CD14-positive monocyte (primary cell): Measurements from ENCODE around the gene MEP1B. TPM values are rescaled to one million over a fixed set of nuclear protein-coding genes. Genes with fewer than 3 reads are reported as not detected.

Experiments used
- DNase-seq, 3 donors: peaks; one replicate each; pipeline ENCODE4 v3.0.0-alpha.2; 2011 to 2022
- H2AFZ ChIP-seq: 2 replicates; pipeline ENCODE4 v1.6.0; 2012; ENCODE audit warnings: mild to moderate bottlenecking, low read depth, low read length, inconsistent platforms; ENCODE audit not compliant: insufficient read depth, poor library complexity, severe bottlenecking
- H3K27ac ChIP-seq, 2 donors: 1 replicate in 1 of 2; 2 replicates in 1 of 2; pipeline ENCODE4 v1.5.1; 2012 to 2013; ENCODE audit warnings: low read length in 2 of 2, control low read depth in 1 of 2, inconsistent platforms in 1 of 2, low read depth in 1 of 2, mild to moderate bottlenecking in 1 of 2
- H3K27me3 ChIP-seq, 2 donors: one replicate each; pipeline versions ENCODE4 v1.6.0 to v1.6.1; 2011 to 2013; ENCODE audit warnings: low read length in 2 of 2; ENCODE audit not compliant: control insufficient read depth in 2 of 2, insufficient read depth in 2 of 2
- H3K36me3 ChIP-seq, 2 donors: replicated peaks in 1 of 2; 1 replicate in 1 of 2; 2 replicates in 1 of 2; pipeline versions ENCODE4 v1.5.1 to v1.6.1; 2012 to 2013; ENCODE audit warnings: low read length in 2 of 2, control low read depth in 1 of 2, inconsistent platforms in 1 of 2, mild to moderate bottlenecking in 1 of 2; ENCODE audit not compliant: insufficient read depth in 2 of 2, control insufficient read depth in 1 of 2
- H3K4me1 ChIP-seq, 2 donors: 1 replicate in 1 of 2; 2 replicates in 1 of 2; pipeline versions ENCODE4 v1.5.1 to v1.6.1; 2012 to 2013; ENCODE audit warnings: low read length in 2 of 2, control low read depth in 1 of 2, inconsistent platforms in 1 of 2, mild to moderate bottlenecking in 1 of 2, moderate library complexity in 1 of 2; ENCODE audit not compliant: insufficient read depth in 2 of 2, control insufficient read depth in 1 of 2
- H3K4me2 ChIP-seq: replicated peaks from 2 replicates; pipeline ENCODE3; 2012; ENCODE audit warnings: low read length, moderate library complexity, mild to moderate bottlenecking; ENCODE audit not compliant: poor library complexity, severe bottlenecking; ENCODE audit errors: extremely low read depth
- H3K4me3 ChIP-seq, 3 experiments: fragments of 200-600 bp in 1 of 3; sonication (generic) in 1 of 3; replicated peaks in 1 of 3; 1 replicate in 2 of 3; 2 replicates in 1 of 3; pipeline ENCODE4 v1.5.1; 2011 to 2013; ENCODE audit warnings: low read length in 3 of 3, mild to moderate bottlenecking in 3 of 3, control low read depth in 2 of 3, low read depth in 2 of 3, inconsistent platforms in 1 of 3, moderate library complexity in 1 of 3
- H3K79me2 ChIP-seq: 2 replicates; pipeline ENCODE4 v1.6.0; 2012; ENCODE audit warnings: mild to moderate bottlenecking, control low read depth, inconsistent platforms, low read length, moderate library complexity; ENCODE audit not compliant: insufficient read depth
- H3K9ac ChIP-seq: 2 replicates; pipeline ENCODE4 v1.6.0; 2017; ENCODE audit warnings: low read length, mild to moderate bottlenecking; ENCODE audit not compliant: insufficient read depth, poor library complexity, severe bottlenecking
- H3K9me3 ChIP-seq, 2 donors: replicated peaks in 1 of 2; 1 replicate in 1 of 2; 2 replicates in 1 of 2; pipeline versions ENCODE4 v1.5.1 to v1.6.1; 2012 to 2013; ENCODE audit warnings: low read length in 2 of 2, control low read depth in 1 of 2; ENCODE audit not compliant: control insufficient read depth in 1 of 2, insufficient read depth in 1 of 2
- H4K20me1 ChIP-seq: 2 replicates; pipeline ENCODE4 v1.6.0; 2012; ENCODE audit warnings: mild to moderate bottlenecking, low read length, control low read depth, moderate library complexity; ENCODE audit not compliant: insufficient read depth
- H3K27ac Mint-ChIP-seq, 7 donors: one replicate each; pipeline ENCODE4 v1.8.0; 2020; ENCODE audit warnings: mild to moderate bottlenecking in 7 of 7, mixed read lengths in 7 of 7, moderate library complexity in 6 of 7, inconsistent platforms in 2 of 7
- H3K27me3 Mint-ChIP-seq, 3 donors: one replicate each; pipeline ENCODE4 v1.8.0; 2021 to 2022; ENCODE audit warnings: low read depth in 3 of 3, mild to moderate bottlenecking in 3 of 3, mixed read lengths in 3 of 3, moderate library complexity in 3 of 3, inconsistent platforms in 1 of 3
- H3K36me3 Mint-ChIP-seq, 2 donors: one replicate each; pipeline ENCODE4 v1.8.0; 2020; ENCODE audit warnings: mixed read lengths in 2 of 2, inconsistent platforms in 1 of 2, mild to moderate bottlenecking in 1 of 2
- H3K4me1 Mint-ChIP-seq: one replicate; pipeline ENCODE4 v1.8.0; 2020; ENCODE audit warnings: mild to moderate bottlenecking, mixed read lengths
- H3K4me3 Mint-ChIP-seq, 2 donors: one replicate each; pipeline ENCODE4 v1.8.0; 2020; ENCODE audit warnings: mild to moderate bottlenecking in 2 of 2, mixed read lengths in 2 of 2, moderate library complexity in 1 of 2
- H3K9me3 Mint-ChIP-seq, 7 donors: one replicate each; pipeline ENCODE4 v1.8.0; 2020 to 2022; ENCODE audit warnings: mixed read lengths in 7 of 7, mild to moderate bottlenecking in 6 of 7, moderate library complexity in 6 of 7, inconsistent platforms in 2 of 7
- WGBS: methylation state at CpG from one replicate; pipeline ENCODE4 v1.1.5; 2013; ENCODE audit warnings: missing lambda C conversion rate; ENCODE audit not compliant: insufficient coverage; 5-methylcytosine and 5-hydroxymethylcytosine counted together
- intact Hi-C, 2 donors: fragments of 100-400 bp; cut with micrococcal nuclease; formaldehyde crosslinking; loops; one replicate each; pipeline versions ENCODE4 v1.15.0 to v1.15.1; 2023
- polyA plus RNA-seq, 3 donors: library from polyadenylated mRNA; depleted of rRNA in 1 of 3; unstranded in 2 of 3; stranded (reverse) in 1 of 3; fragments of 300-500 nt in 2 of 3; fragments of >200 nt in 1 of 3; fragmentation: Illumina TruSeq in 2 of 3; gene quantifications; 1 replicate in 2 of 3; 2 replicates in 1 of 3; pipeline ENCODE4 v1.2.3, GENCODE V29; 2012 to 2021
- TF ChIP-seq, protein P1 (sequence below): fragments of 200-600 bp; IDR thresholded peaks from one replicate; pipeline ENCODE4 v1.8.0; 2022; ENCODE audit warnings: antibody characterized with exemption, mild to moderate bottlenecking

MEP1B gene
- polyA plus RNA-seq, 3 donors, result not detected

- Histone ChIP-seq H3K4me2 (no peak overlapping the region), H4K20me1 (no peaks in the 10 kb centered on the region), H2AFZ (no peak overlapping the region), H3K4me3 (no peak overlapping the region), H3K27me3 (no peaks in the 10 kb centered on the region), H3K9ac (no peak overlapping the region), H3K79me2 (no peaks in the 10 kb centered on the region), H3K9me3 (no peaks in the 10 kb centered on the region), H3K36me3 (no peaks in the 10 kb centered on the region), H3K4me1 (no peaks in the 10 kb centered on the region), H3K27ac (no peak overlapping the region)
- Mint-ChIP-seq H3K9me3 (peaks cover 0 to 7% (median 4%) of the 10 kb centered on the region in 7 donors), H3K27ac (no peak overlapping the region), H3K4me1 (no peaks in the 10 kb centered on the region), H3K4me3 (no peak overlapping the region), H3K27me3 (peaks cover 0 to 3% (median 3%) of the 10 kb centered on the region in 3 donors), H3K36me3 (no peaks in the 10 kb centered on the region)
- DNase-seq, result no peak
- TF ChIP-seq, protein P1, sequence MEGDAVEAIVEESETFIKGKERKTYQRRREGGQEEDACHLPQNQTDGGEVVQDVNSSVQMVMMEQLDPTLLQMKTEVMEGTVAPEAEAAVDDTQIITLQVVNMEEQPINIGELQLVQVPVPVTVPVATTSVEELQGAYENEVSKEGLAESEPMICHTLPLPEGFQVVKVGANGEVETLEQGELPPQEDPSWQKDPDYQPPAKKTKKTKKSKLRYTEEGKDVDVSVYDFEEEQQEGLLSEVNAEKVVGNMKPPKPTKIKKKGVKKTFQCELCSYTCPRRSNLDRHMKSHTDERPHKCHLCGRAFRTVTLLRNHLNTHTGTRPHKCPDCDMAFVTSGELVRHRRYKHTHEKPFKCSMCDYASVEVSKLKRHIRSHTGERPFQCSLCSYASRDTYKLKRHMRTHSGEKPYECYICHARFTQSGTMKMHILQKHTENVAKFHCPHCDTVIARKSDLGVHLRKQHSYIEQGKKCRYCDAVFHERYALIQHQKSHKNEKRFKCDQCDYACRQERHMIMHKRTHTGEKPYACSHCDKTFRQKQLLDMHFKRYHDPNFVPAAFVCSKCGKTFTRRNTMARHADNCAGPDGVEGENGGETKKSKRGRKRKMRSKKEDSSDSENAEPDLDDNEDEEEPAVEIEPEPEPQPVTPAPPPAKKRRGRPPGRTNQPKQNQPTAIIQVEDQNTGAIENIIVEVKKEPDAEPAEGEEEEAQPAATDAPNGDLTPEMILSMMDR, result no peak
- intact Hi-C loops, result no loop called here
- 100% methylated on average over 1 of the region's 2 CpGs for WGBS
Measured at GRCh38 chr18:32190209-32190608, 370 bp downstream of the MEP1B start.

DNA sequence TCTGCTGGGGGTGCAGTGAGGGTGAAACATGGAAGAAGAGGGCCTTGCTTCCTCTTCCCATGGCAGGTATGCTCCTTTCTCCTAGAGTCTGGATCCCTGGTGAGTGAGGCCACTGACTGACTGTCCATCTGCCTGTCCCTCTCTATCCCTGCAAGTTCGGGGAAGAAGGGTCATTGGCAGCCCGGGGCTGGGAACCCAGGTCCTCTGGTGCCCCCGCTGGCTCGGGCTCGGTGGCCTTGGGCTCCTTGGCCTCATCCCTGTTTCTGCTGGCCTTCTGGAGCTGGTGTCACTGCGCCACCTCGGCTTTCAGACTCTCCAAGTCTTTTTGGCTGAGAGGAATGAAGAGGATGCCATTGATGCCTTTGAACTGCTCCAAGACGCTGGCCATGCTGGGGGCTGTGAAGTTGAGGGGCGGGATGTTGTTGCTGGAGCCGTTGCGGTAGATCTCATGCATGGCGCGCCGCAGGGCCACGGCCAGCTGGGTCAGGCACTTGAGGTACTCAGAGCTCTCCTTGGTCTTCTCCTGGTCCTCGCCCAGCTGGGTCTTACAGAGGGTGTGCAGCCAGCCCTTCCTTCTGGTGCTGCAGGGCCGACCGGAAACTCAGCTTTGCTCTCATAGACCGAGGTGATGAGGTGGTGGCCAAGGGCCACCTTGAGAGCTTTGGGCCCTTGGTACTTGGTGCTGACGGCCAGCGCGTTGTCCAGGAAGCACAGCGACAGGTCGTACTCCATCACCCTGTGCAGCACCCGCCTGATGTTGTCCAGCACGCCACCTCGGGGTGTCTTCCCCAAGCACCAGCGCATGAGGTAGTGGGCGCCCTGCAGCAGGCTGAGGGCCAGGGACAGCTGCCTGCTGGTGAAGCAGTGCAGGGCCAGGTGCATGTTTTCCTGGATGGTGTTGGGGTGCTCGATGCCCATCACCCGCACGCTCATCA, 6.3 kb downstream of the MEP1B start:
- Histone ChIP-seq H3K27ac (no peak overlapping the region), H3K79me2 (no peaks in the 10 kb centered on the region), H3K4me2 (no peak overlapping the region), H3K4me3 (no peak overlapping the region), H3K4me1 (no peaks in the 10 kb centered on the region), H3K36me3 (no peaks in the 10 kb centered on the region), H2AFZ (no peak overlapping the region), H4K20me1 (no peaks in the 10 kb centered on the region), H3K9me3 (peaks cover 0 to 5% of the 10 kb centered on the region in 2 donors), H3K27me3 (no peaks in the 10 kb centered on the region), H3K9ac (no peak overlapping the region)
- peaks cover 0 to 2% (median 0%) of the 10 kb centered on the region in 3 donors for H3K27me3 Mint-ChIP-seq
- 97% methylated on average over 30 of the region's 32 CpGs for WGBS
- no peak for DNase-seq
- no peak overlapping the region for H3K27ac Mint-ChIP-seq
- peaks cover 0 to 6% (median 2%) of the 10 kb centered on the region in 7 donors for H3K9me3 Mint-ChIP-seq
- TF ChIP-seq, protein P1, result no peak
- H3K36me3 Mint-ChIP-seq, result no peaks in the 10 kb centered on the region
- no peaks in the 10 kb centered on the region for H3K4me1 Mint-ChIP-seq
- intact Hi-C loops, result no loop called here
- no peak overlapping the region for H3K4me3 Mint-ChIP-seq
